ENCODE measurements around the gene ACTR6. TPM values are rescaled to one million over a fixed set of nuclear protein-coding genes. Genes with fewer than 3 reads are reported as not detected.

Gene ACTR6
- 10.5 and 11.1 TPM in 2 replicates for total RNA-seq

GRCh38 chr12:100200463-100201181 lies at the start of gene ACTR6:
Gene ACTR6, plus strand, starts transcription at chr12:100200815. Its CDS starts 37 bp downstream, at chr12:100200852.

DNA sequence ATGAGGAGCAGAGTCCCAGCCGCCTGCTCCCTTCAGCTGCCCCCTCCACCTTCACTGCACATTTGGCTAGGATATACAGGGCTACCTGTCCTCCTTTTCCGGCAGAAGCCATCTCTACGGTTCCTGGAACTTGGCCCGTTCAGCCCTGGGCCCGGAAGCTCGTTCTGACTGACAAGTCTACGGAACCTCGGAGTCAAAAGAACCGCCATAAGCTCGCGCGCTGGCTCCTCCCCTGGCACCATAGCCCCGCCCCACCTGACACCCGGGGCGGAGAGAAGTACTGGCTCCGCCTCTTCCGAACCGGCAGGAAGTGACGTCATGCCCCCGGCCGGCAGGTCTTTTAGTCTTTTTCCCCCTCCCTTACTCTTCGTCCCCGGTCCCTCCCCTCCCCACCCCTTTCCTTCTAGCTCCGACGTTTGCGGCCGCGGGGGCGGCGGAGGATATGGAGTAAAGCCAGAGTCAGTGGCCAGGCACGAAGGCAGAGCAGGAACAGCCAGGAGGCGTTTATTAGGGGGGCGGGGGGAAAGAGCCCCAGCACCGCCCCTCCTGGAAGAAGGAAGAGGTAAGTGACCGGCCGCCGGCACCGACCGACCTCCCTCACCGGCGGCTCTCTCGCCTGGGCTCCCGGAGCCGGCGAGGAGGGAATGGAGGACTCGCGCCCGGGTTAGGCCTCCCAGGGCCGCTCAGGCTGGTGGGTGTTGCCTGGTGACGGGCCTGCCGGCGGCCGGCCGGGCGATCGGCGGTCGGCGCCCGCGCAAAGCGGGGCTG lies 66.4 kb downstream of the ACTR6 start, which contains the start of the genes DEPDC4 and SCYL2:
Gene DEPDC4 (minus strand): TSS at position 245 of the 768 bp plus-strand sequence. CDS start 3 bp downstream, at position 242.
Gene SCYL2 (plus strand): TSS at position 343 of the 768 bp plus-strand sequence. CDS start 15,794 bp downstream, outside the sequence.

Other genes starting within 250 kb of the ACTR6 start
- 0.09 TPM in 1 of 2 replicates, not detected in the other for gene ANKS1B, start 215.9 kb upstream of the ACTR6 start, total RNA-seq
- gene BLTP3B, start 57.9 kb upstream of the ACTR6 start, total RNA-seq = 13.4 and 14.0 TPM in 2 replicates
- gene DEPDC4, start 66.3 kb downstream of the ACTR6 start, total RNA-seq = 0.54 and 0.75 TPM in 2 replicates
- 31.8 and 33.8 TPM in 2 replicates for gene SCYL2, start 66.4 kb downstream of the ACTR6 start, total RNA-seq
- gene SLC17A8, start 156.3 kb downstream of the ACTR6 start, total RNA-seq = not detected in 2 replicates